Measurements from ENCODE around the gene SLFN12L. TPM values are rescaled to one million over a fixed set of nuclear protein-coding genes. Genes with fewer than 3 reads are reported as not detected.

SLFN12L gene
- total and polyA plus RNA-seq, 10 of the 15 experiments (the other 5 are each of a cell fraction or from before 2014, with no cell fraction given): 1.0 to 21.3 (median 9.4) TPM

GRCh38 chr17:35449371-35449931 lies 88.0 kb downstream of the SLFN12L start:
- DNase-seq (ENCODE audit: low read depth, low spot score): no peak
- ChIA-PET SMC1A (ENCODE audit: uncharacterized antibody, unreplicated experiment) (interaction anchor here (1.4 to 3.2 kb wide), 5 partner anchors 20 to 137 kb away, joined by 4 to 23 read pairs (median 18); no protein-coding TSS in a partner anchor), POLR2A (interaction anchor here (0.7 to 2.5 kb wide), 7 partner anchors 16 to 488 kb away, joined by 3 to 20 read pairs (median 6); partner anchors contain the start of genes PEX12 and SLFN12L), RAD21 (ENCODE audit: unreplicated experiment) (interaction anchor here (1.3 to 3.1 kb wide), 5 partner anchors 39 to 93 kb away, joined by 4 to 28 read pairs (median 12); partner anchors contain the start of gene SLFN12L), CTCF (interaction anchor here (1.1 to 2.7 kb wide), 4 partner anchors 84 to 112 kb away, joined by 5 to 24 read pairs (median 6); no protein-coding TSS in a partner anchor)
- in situ Hi-C loops (cut with MboI): no loop called here
- Histone ChIP-seq H3K4me3 (peak overlapping the region; percentile 81), H3K27me3 (replicated peaks in 1 of 2; ENCODE audit: control insufficient read depth in 2 of 2, insufficient read depth in 2 of 2, low read length in 1 of 2) (no peaks in the 10 kb centered on the region), H3K27ac (ENCODE audit: control insufficient read depth, insufficient read depth) (peak overlapping the region; percentile 99), H3K4me1 (ENCODE audit: control insufficient read depth, insufficient read depth, low read length) (peaks cover 3% of the 10 kb centered on the region), H3K4me2 (ENCODE audit: control insufficient read depth, insufficient read depth) (peak overlapping the region; percentile 99), H3K36me3 (ENCODE audit: control insufficient read depth in 2 of 2, insufficient read depth in 2 of 2, low read length in 1 of 2) (peaks cover 0 to 9% of the 10 kb centered on the region in 2 experiments; a peak in 2 of 4 replicates), H3K9me3 (replicated peaks; ENCODE audit: control insufficient read depth, insufficient read depth, low read length) (no peaks in the 10 kb centered on the region), H3K9ac (ENCODE audit: control insufficient read depth, insufficient read depth, low read length) (peak overlapping the region; percentile 97), H3K79me2 (ENCODE audit: control insufficient read depth, insufficient read depth, low read length) (peaks cover 15% of the 10 kb centered on the region), H2AFZ (ENCODE audit: control insufficient read depth, low read depth, low read length) (peak overlapping the region; percentile 90), H4K20me1 (ENCODE audit: control insufficient read depth, insufficient read depth) (no peaks in the 10 kb centered on the region)
- WGBS (ENCODE audit: insufficient coverage, insufficient replicate concordance, low lambda C conversion rate, missing lambda C conversion rate): 2% methylated on average over 33 of the region's 36 CpGs
- no peak for FAIRE-seq
- intact Hi-C loops (cut with micrococcal nuclease; ENCODE audit: unreplicated experiment): loop anchor here (2.0 to 5.0 kb wide), 4 partner anchors 39 to 207 kb away; partner anchors contain the start of genes SLFN12L and SLFN5
- peak; percentile 78 for ATAC-seq
- BruUV-seq (replicated peaks): no TSS peak
- TF ChIP-seq FOXK2 (IDR thresholded peaks at IDR 0.05) (no peak), CREB1 (IDR thresholded peaks at IDR 0.05; ENCODE audit: low read depth) (no peak), CHD1 (IDR thresholded peaks at IDR 0.05; ENCODE audit: low read depth, low read length) (no peak), IRF4 (IDR thresholded peaks at IDR 0.05; ENCODE audit: low read depth, low read length) (no peak), BRCA1 (IDR thresholded peaks at IDR 0.05; ENCODE audit: low read depth, low read length) (no peak), TCF12 (IDR thresholded peaks at IDR 0.05; ENCODE audit: low read depth, low read length) (peak; percentile 54; the same call in 1 of the 2 replicates), ZBTB33 (IDR thresholded peaks at IDR 0.05) (no peak), ZNF24 (IDR thresholded peaks at IDR 0.05) (no peak), SMC3 (IDR thresholded peaks at IDR 0.05; ENCODE audit: borderline replicate concordance, low read length) (no peak), PBX3 (IDR thresholded peaks at IDR 0.05; ENCODE audit: insufficient replicate concordance, low read depth, low read length) (peak; percentile 25), ESRRA (IDR thresholded peaks at IDR 0.05; ENCODE audit: low read length) (no peak), YBX1 (IDR thresholded peaks at IDR 0.05) (no peak), TAF1 (IDR thresholded peaks at IDR 0.05; ENCODE audit: borderline replicate concordance, low read depth, low read length) (0 out of 2 replicates have a peak, but pooled peaks have one; percentile 28), SPI1 (IDR thresholded peaks at IDR 0.05; ENCODE audit: borderline replicate concordance, insufficient read depth, low read depth, low read length) (peak; percentile 74; the same call in 1 of the 2 replicates), PAX5 (IDR thresholded peaks at IDR 0.05; ENCODE audit: borderline replicate concordance, low read depth, low read length) (peak; percentile 73), POLR2AphosphoS2 (IDR thresholded peaks at IDR 0.05; ENCODE audit: low read depth, low read length) (no peak), POLR2AphosphoS5 (IDR thresholded peaks at IDR 0.05; ENCODE audit: low read length) (no peak; the same call in 1 of the 2 replicates)
- TF ChIP-seq, protein P1, sequence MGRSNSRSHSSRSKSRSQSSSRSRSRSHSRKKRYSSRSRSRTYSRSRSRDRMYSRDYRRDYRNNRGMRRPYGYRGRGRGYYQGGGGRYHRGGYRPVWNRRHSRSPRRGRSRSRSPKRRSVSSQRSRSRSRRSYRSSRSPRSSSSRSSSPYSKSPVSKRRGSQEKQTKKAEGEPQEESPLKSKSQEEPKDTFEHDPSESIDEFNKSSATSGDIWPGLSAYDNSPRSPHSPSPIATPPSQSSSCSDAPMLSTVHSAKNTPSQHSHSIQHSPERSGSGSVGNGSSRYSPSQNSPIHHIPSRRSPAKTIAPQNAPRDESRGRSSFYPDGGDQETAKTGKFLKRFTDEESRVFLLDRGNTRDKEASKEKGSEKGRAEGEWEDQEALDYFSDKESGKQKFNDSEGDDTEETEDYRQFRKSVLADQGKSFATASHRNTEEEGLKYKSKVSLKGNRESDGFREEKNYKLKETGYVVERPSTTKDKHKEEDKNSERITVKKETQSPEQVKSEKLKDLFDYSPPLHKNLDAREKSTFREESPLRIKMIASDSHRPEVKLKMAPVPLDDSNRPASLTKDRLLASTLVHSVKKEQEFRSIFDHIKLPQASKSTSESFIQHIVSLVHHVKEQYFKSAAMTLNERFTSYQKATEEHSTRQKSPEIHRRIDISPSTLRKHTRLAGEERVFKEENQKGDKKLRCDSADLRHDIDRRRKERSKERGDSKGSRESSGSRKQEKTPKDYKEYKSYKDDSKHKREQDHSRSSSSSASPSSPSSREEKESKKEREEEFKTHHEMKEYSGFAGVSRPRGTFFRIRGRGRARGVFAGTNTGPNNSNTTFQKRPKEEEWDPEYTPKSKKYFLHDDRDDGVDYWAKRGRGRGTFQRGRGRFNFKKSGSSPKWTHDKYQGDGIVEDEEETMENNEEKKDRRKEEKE (IDR thresholded peaks at IDR 0.05): no peak
- TF ChIP-seq, protein P2, sequence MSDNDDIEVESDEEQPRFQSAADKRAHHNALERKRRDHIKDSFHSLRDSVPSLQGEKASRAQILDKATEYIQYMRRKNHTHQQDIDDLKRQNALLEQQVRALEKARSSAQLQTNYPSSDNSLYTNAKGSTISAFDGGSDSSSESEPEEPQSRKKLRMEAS (IDR thresholded peaks at IDR 0.05; ENCODE audit: low read depth, low read length): peak; percentile 42; the same call in 1 of the 2 replicates

All from GM12878 (cell line).